AG10803 (cell line): ENCODE results near the gene REXO4.

Source experiments
- DNase-seq: peaks from one replicate; pipeline ENCODE4 v3.0.0; 2010; ENCODE audit warnings: low read depth
- H3K4me3 ChIP-seq: 2 replicates; pipeline ENCODE4 v1.5.1; 2011; ENCODE audit warnings: mild to moderate bottlenecking, low read length, control low read depth
- TF ChIP-seq, protein P1 (sequence below): conservative IDR thresholded peaks from 2 replicates; pipeline ENCODE4 v1.5.1; 2011; ENCODE audit warnings: mild to moderate bottlenecking, low read length, control low read depth, inconsistent platforms

Gene REXO4

DNA sequence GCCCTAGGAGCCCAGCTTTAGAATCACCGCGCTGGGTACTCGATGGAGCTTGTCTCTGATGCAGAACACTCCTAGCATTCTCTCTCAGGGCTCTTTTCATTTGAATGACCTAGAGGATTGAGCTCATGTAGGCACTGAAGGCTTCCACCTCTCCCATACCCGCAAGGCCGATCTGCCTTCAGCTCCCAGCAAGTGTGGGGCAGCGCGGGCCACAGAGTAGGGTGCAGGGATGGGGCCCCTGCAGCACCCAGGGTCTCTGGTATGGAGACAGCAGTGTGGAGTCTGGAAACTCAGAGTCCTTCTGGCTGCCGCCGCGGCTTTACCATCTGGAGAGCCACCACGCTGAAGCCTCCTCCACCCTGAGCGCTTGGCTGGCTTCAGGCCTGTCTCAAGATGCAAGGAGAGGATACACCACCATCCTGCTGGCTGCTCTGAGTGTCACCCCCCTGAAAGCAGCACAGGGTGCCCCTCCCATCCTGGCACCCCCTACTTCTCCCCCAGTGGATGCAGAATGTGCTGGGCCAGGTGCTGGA, 28.7 kb downstream of the REXO4 start:
- TF ChIP-seq, protein P1, sequence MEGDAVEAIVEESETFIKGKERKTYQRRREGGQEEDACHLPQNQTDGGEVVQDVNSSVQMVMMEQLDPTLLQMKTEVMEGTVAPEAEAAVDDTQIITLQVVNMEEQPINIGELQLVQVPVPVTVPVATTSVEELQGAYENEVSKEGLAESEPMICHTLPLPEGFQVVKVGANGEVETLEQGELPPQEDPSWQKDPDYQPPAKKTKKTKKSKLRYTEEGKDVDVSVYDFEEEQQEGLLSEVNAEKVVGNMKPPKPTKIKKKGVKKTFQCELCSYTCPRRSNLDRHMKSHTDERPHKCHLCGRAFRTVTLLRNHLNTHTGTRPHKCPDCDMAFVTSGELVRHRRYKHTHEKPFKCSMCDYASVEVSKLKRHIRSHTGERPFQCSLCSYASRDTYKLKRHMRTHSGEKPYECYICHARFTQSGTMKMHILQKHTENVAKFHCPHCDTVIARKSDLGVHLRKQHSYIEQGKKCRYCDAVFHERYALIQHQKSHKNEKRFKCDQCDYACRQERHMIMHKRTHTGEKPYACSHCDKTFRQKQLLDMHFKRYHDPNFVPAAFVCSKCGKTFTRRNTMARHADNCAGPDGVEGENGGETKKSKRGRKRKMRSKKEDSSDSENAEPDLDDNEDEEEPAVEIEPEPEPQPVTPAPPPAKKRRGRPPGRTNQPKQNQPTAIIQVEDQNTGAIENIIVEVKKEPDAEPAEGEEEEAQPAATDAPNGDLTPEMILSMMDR, result no peak
- no peak overlapping the region for H3K4me3 ChIP-seq
- no peak for DNase-seq

DNA sequence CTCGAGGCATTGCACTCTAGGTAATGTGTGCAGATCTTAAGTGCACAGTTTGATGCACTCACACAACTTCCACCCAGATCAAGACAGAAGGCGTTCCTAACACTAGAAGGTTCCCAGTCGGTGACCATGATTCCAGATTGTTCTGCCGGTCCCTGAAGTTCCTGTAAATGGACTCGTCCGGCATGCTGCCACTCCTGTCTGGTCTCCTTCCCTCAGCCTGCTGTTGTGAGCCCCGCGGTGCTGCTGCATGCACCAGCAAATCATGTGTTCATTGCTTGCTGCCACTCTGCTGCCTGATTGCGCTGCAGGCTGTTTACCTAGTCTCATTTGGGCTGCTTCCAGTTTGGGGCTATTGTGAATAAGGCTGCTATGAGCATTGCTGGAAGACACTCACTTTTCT, 30.1 kb downstream of the REXO4 start:
- no peak for DNase-seq
- no peak overlapping the region for H3K4me3 ChIP-seq
- TF ChIP-seq, protein P1, result no peak

DNA sequence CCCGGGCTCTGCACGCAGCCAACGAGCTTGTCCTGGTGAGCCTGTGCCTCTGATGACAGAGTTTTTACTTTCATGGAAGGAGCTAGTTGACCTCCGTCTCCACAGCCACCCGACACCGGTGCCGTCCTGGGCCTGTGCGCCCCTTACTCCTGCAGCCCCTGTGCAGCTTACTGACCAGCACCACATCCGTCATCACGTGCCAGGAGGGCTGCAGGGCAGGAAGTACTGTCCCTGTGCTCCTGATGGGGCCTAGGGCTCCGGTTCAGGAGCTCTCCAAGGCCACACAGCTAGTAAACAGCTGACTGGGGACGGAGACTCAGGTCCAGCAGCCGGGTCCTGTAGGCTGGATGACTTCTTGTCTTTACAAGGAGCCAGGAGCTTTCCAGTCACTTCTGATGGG, 31.5 kb downstream of the REXO4 start:
- no peak overlapping the region for H3K4me3 ChIP-seq
- TF ChIP-seq, protein P1, result no peak
- DNase-seq, result no peak

DNA sequence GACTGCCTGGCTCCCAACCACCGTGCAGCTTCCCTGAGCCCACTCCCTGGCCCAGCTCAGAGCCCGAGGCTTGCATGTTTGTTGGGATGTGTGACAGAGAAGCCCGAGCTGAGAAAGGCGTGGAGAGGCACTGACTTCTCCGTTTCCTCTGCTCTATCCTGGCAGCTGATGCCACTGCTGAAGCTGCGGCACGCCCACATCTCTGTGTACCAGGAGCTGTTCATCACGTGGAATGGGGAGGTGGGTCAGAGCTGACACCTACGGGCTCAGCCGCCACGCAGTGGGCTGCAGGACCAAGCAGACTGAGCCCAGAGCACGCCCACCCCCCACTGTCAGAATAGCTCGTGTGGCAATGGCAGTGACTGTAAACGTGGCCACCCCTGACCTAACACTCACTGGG, 32.4 kb downstream of the REXO4 start:
- no peak for DNase-seq
- no peak overlapping the region for H3K4me3 ChIP-seq
- TF ChIP-seq, protein P1, result no peak

DNA sequence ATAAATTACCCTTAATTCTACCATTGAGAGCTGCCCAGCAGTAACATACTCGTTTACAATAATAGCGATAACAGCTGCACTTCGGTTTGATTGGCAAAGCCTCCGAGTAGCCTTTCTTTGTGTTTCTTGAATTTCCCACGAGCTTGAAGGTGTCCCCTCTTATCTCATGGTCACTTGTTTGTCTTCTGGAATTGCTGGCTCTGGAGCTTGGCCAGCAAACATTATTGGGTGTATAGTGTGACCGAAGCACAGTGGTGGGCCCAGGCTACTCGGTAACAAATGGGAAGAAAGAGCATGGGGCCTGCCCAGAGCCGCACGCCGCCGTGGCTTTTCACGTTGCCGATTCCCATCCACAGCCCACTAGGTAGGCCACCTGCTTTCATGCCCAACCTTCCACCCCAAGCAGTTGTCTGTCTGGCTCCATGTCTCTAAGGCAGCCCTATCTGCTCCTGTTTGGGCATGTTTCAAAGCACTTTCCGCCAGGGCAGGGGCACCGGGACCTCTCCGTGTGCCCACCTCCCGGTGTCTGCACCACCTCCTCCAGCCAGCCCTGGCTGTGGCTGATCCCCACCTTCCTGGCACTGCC, 33.0 kb downstream of the REXO4 start:
- TF ChIP-seq, protein P1, result no peak
- no peak for DNase-seq
- no peak overlapping the region for H3K4me3 ChIP-seq

DNA sequence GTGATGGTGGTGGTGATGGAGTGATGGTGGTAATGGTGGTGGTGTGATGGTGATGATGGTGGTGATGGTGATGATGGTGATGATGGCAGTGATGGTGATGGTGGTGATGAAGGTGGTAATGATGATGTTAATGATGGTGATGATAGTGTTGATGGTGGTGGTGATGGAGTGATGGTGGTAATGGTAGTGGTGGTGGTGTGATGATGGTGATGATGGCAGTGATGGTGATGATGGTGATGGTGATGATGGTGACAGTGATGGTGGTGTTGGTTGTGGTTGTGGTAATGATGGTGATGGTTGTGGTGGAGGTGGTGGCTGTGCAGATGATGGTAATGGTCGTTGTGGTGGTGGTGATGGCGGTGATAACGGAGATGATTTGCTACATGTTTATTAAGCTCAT, 34.4 kb downstream of the REXO4 start:
- no peak overlapping the region for H3K4me3 ChIP-seq
- TF ChIP-seq, protein P1, result no peak
- no peak for DNase-seq

DNA sequence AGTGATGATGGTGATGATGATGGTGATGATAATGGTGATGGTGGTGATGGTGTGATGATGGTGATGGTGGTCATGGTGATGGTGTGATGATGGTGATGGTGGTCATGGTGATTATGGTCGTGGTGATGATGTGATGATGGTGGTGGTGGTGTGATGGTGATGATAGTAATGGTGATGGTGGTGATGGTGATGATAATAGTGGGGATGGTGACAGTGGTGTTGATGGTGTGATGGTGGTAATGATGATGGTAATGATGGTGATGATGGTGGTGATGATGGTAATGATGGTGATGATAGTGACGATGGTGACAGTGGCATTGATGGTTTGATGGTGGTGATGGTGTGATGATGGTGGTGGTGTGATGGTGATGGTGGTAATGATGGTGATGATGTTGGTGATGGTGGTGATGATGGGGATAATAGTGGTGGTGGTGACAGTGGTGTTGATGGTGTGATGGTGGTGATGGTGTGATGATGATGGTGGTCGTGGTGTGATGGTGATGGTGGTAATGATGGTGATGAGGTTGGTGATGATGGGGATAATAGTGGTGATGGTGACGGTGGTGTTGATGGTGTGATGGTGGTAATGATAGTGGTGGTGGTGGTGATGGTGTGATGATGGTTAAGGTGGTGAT, 35.2 kb downstream of the REXO4 start:
- TF ChIP-seq, protein P1, result no peak
- no peak overlapping the region for H3K4me3 ChIP-seq
- DNase-seq, result no peak
